ENCODE results near the gene METTL6.

METTL6 gene

DNA sequence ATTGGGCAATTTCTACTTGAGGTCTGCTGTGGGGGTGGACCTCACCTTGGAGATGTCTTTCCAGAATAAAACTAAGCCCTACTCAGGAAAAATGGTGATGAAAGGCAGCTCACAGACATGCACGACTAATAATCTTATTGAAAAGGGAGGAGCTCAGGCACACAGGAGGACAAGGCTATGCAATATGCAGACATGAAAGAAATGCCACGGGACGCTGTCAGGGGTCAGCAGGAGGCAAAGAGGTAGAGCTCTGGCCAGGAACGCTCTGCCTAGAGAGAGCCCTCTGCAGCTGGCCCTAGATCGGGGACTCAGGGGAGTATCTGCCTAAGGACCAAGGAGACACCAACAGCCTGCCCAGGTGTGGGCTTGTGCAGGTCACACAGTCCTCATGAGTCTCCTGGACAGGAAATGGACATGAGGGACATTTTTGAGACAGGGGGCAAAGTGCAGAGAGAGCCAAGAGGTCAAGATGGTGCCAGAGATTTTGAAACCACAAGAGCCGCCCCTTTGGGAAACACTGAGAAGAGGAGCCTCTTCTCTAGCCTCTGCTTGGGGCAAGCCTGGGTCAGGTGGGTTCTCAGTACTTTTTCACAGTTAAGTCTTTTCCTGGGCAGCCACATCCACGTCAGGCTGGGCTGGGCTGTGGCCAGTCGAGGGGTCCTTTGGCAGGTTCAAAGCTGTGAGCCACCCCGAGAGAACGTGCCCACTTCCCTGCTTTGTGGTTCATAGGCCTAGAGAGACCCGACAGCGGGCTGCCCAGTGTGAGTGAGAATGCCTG lies 23.3 kb upstream of the METTL6 start:
- intact Hi-C loops (cut with DNase I; ENCODE audit: low total_unique reads), result no loop called here
- H3K4me3 ChIP-seq, result no peak overlapping the region

DNA sequence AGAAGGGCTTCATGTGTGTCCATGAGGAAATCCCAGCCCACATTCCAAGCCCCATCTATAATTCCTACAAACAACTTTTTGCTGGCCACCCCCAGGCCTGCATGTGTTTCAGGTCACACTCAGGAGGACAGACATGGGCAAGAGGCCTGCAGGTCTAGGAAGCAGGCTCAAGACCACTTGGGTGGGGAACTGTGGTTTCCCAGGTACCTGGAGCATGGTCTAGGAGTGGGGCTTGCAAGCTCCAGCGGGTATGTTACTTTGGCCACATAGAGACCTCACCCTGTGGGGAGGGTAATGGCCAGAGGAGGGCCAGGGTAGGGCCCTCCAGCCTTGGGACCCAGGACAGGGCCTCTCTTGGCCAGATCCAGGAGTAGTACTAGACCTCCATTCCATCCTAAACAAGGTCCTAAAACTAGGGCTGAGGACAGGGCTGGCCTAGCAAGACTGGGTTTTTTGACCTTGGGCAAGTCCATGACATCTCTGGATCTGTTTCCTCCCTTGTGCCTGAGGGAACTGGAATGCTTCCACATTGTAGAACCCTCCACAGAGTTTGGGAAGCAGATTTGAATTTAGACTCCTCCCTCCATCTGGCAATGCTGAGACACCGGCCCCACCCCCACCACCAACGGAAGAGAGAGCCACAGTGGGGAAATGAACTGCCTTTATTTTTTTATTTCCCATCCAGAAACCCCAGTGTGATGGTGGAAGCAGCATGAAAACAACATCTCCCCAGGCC lies 22.3 kb upstream of the METTL6 start:
- Histone ChIP-seq H3K4me1 (no peaks in the 10 kb centered on the region), H3K27me3 (no peaks in the 10 kb centered on the region), H3K36me3 (peaks cover 6 to 46% (median 21%) of the 10 kb centered on the region in 3 donors), H3K4me3 (no peak overlapping the region), H3K9me3 (no peaks in the 10 kb centered on the region), H3K27ac (no peak overlapping the region)
- intact Hi-C loops (cut with DNase I; ENCODE audit: low total_unique reads), result no loop called here
- TF ChIP-seq, protein P1, sequence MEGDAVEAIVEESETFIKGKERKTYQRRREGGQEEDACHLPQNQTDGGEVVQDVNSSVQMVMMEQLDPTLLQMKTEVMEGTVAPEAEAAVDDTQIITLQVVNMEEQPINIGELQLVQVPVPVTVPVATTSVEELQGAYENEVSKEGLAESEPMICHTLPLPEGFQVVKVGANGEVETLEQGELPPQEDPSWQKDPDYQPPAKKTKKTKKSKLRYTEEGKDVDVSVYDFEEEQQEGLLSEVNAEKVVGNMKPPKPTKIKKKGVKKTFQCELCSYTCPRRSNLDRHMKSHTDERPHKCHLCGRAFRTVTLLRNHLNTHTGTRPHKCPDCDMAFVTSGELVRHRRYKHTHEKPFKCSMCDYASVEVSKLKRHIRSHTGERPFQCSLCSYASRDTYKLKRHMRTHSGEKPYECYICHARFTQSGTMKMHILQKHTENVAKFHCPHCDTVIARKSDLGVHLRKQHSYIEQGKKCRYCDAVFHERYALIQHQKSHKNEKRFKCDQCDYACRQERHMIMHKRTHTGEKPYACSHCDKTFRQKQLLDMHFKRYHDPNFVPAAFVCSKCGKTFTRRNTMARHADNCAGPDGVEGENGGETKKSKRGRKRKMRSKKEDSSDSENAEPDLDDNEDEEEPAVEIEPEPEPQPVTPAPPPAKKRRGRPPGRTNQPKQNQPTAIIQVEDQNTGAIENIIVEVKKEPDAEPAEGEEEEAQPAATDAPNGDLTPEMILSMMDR (IDR thresholded peaks at IDR 0.05), result no peak
- DNase-seq, result peak in 1 of 2 donors; percentile 37

More for the DNA sequence above, 23.3 kb upstream of the METTL6 start:
- Histone ChIP-seq H3K27me3 (no peaks in the 10 kb centered on the region), H3K36me3 (peaks cover 6 to 49% (median 22%) of the 10 kb centered on the region in 3 donors), H3K27ac (no peak overlapping the region), H3K4me1 (no peaks in the 10 kb centered on the region), H3K9me3 (no peaks in the 10 kb centered on the region)
- TF ChIP-seq, protein P1 (IDR thresholded peaks at IDR 0.05), result no peak
- DNase-seq, result peak in 1 of 2 donors; percentile 48

DNA sequence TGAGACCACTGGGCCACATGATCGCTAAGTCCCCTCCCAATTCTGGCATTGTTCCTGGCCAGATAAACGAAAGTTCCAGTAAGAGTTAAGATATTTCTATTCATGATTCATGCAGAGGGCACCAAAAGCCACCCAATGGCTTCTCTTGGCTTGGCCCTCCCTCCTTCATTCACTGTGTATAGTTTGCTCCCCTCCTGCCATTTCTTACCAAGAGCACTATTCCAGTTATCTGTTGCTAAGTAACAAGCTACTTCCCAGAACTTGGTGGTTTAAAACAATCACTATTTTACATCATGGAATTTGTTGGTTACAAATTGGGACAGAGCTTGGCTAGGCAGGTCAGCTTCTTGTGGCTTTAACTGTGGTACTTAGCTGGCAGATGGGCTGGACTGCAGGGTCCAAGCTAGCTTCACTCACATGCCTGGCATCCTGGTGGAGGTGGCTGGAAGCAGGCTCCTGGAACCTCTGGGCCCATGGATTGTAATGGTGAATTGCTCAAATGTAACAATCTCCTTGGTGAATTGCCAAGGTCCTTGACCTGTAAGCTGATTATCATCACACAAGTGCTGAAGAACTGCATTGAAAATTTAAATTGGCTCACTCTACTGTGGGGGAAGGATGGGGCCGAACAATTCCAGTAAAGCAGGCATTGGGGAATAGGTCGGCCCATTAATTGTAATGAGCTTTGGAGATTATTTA lies 16.6 kb upstream of the METTL6 start:
- no peak overlapping the region for H3K4me3 ChIP-seq
- DNase-seq, result peak in 1 of 2 donors; percentile 27
- intact Hi-C loops (cut with DNase I; ENCODE audit: low total_unique reads), result no loop called here
- peaks cover 0 to 12% (median 4%) of the 10 kb centered on the region in 4 donors for H3K4me1 ChIP-seq
- H3K27me3 ChIP-seq, result no peaks in the 10 kb centered on the region
- H3K27ac ChIP-seq, result no peak overlapping the region
- peaks cover 17 to 39% (median 20%) of the 10 kb centered on the region in 3 donors for H3K36me3 ChIP-seq
- TF ChIP-seq, protein P1 (IDR thresholded peaks at IDR 0.05), result no peak
- H3K9me3 ChIP-seq, result no peaks in the 10 kb centered on the region

DNA sequence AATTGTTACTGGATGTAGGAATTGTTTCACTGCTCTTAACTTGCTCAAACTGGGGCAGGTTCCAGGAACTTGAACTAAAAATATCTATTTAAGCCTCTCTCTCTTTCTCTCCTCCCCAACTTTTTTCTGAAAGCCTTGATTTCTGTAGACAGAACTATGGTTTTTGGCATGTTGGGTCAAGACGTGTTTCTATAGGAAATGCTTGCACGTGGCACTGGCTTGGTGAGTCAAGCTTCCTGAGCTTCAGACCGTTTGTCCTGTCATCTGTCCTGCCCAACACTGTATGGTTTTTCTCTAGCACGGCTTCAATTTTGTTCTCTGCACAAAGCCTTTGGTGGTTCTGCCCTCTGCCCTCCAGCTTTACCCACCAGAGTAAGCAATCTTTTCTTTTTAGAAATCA lies 13.5 kb upstream of the METTL6 start:
- Histone ChIP-seq H3K27me3 (no peaks in the 10 kb centered on the region), H3K4me1 (peaks cover 0 to 12% (median 4%) of the 10 kb centered on the region in 4 donors), H3K4me3 (no peak overlapping the region), H3K36me3 (peaks cover 44 to 69% (median 47%) of the 10 kb centered on the region in 3 donors), H3K9me3 (no peaks in the 10 kb centered on the region), H3K27ac (peak overlapping the region; percentile 38 to 57)
- intact Hi-C loops (cut with DNase I; ENCODE audit: low total_unique reads), result no loop called here
- TF ChIP-seq, protein P1 (IDR thresholded peaks at IDR 0.05), result no peak
- DNase-seq, result peak in 1 of 2 donors; percentile 19

DNA sequence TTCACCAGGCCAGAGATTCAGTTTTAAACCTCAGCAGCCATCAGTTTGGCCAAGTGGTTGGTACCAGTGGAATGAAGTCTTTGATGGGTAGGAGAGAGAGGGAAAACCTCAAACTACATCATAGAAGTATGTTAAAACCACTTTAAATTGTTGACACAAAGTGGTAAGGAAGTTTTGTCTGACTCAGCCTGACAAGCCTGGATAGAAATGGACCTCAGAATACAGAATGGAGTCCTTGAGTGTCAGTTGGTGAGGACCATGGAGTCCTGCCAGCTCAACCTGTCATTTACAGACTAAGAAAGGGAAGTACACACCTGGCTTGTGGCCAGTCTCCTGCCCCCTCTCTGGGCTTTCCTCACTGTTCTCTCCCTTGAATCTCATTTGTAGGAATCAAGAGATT lies 12.1 kb upstream of the METTL6 start:
- Histone ChIP-seq H3K4me1 (peaks cover 0 to 12% (median 4%) of the 10 kb centered on the region in 4 donors), H3K4me3 (no peak overlapping the region), H3K36me3 (peaks cover 58 to 79% (median 60%) of the 10 kb centered on the region in 3 donors), H3K9me3 (no peaks in the 10 kb centered on the region), H3K27me3 (no peaks in the 10 kb centered on the region), H3K27ac (peak overlapping the region; percentile 6 to 38)
- TF ChIP-seq, protein P1 (IDR thresholded peaks at IDR 0.05), result no peak
- intact Hi-C loops (cut with DNase I; ENCODE audit: low total_unique reads), result loop anchor here (5.0 kb wide), 1 partner anchor 123 kb away; no protein-coding TSS in a partner anchor
- no peak for DNase-seq

Data from tibial artery (tissue), 4 donors.